Glomerular visceral epithelial cell (primary cell): ENCODE results near the gene LDB2.

Source experiments
- DNase-seq: peaks from one replicate; pipeline ENCODE4 v3.0.0-alpha.2; 2016; ENCODE audit errors: extremely low spot score

The LDB2 gene

GRCh38 chr4:16685536-16685935 lies 212.9 kb downstream of the LDB2 start:
- DNase-seq = no peak

GRCh38 chr4:16684935-16685334 lies 213.5 kb downstream of the LDB2 start:
- DNase-seq = no peak

- no peak for DNase-seq
Observed at GRCh38 chr4:16684097-16684496, 214.3 kb downstream of the LDB2 start.

GRCh38 chr4:16682975-16683374 lies 215.5 kb downstream of the LDB2 start:
- no peak for DNase-seq

GRCh38 chr4:16677001-16677944 lies 221.2 kb downstream of the LDB2 start:
- no peak for DNase-seq

DNA sequence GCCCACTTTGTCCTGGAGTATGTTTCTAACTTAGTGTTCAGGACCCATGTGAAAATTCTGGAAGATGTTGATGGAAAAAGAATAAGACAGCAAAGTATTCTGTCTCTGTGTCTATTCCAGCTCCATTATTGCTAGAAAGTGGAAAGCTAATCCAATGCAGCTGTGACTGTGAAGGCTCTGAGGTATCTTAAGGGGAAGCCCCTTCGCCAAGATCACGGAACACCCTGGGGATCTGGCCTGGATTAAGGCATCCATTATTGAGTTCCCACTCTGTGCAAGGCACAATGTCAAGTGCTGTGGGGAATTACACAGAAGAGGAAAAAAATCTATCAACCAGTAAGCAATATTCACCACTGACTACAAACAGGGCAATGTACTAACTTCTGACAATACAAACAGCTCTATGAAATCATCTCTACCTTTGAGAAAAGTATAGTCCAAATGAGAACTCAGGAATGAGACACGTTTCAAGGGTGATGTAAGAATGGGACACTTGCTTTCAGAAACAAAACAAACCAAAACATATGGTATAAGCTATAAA lies 222.1 kb downstream of the LDB2 start:
- DNase-seq = no peak

DNA sequence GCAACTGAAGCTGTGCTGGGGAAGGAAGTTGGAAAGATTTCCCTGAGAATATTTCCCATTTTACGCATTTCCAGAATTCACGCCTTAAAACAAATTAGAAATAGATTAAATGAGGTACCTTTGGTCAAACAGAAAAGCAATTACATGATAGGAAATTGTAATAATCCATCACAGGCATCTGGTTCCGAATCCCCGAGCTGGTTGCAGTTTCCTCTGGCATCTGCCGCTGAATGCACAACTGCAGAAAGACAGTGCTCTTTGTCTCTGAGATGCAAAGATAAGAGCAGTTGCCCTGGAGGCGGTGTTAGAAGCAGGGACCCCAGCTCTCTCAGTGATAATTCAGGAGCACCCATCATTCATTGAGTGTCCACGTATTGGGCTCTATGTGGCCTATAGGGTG lies 224.4 kb downstream of the LDB2 start:
- no peak for DNase-seq

DNA sequence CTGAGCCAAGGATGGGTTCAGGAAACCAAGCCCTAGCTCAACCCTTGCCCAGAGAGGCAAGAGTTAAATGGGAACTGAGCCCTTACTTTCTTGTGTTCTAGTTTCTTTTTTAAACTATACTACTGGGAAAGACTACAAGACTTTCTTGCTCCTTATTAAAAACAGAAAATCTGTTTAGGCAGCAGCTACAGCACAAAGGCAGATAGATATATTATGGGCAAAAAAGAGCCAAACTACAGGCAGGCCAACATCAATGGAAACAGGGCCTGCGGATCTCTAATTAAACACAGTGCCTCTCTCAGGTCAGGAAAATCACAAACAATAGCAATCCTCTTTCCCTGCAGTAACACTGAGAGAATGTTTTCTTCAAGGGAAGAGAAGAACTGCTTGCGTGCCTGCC lies 226.0 kb downstream of the LDB2 start:
- no peak for DNase-seq

DNA sequence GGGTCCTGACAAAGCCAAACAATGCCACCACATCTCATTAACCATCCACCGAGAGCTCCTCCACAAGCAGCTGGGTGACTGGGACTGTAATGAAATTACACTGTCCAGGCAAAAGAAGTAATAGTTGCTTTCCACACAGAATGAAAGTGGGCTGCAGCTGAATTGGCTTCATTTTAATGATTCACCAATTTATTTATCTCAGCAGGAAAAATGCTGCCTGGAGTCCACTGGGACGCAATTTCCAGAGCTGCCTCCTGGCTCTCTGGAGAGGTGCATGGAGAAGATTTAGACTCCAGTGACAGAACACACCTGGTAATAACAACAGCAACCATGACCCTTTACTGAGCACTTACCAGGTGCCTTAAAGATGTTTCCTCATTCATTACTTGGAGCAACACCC lies 226.7 kb downstream of the LDB2 start:
- no peak for DNase-seq

DNA sequence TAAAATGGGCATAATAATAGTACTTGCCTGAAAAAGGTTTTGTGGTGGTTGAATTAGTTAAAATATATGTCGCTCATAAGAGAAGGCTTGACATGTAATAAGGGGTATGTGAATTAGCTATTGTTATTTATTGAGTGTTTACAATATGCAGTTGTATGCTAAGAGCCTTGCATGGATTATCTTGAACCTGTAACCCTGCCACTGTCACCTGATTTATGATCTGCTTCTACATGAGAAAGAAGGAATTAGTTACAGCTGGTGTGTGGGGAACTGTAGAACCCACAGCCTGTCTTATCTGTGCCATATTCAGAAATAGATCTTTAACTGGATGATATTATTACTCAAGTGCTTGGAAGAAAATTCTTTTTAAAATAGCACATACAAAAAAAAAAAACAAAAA lies 227.7 kb downstream of the LDB2 start:
- no peak for DNase-seq

DNA sequence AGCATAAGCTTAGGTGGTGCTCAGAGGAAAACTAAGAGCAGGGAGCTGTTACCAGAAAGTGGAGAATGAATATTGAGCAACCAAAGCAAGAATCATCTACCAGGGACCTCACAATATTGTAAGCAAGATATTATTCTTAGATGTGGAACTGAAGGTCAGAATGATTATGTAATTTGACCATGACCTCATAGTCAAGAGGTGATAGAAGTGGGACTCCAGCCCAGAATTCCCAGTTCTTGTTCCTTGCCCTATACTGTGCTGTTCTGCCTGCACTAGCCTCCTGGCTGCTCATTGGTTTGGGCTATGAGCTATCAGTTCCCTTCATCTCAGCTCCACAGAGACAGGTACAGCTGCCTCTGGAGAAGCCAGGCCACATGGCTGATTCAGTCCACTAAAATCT lies 229.4 kb downstream of the LDB2 start:
- DNase-seq = no peak

GRCh38 chr4:16668488-16668887 lies 230.0 kb downstream of the LDB2 start:
- no peak for DNase-seq

- no peak for DNase-seq
Observed at GRCh38 chr4:16667464-16667863, 231.0 kb downstream of the LDB2 start.

- DNase-seq = no peak
Observed at GRCh38 chr4:16665942-16666551, 232.4 kb downstream of the LDB2 start.

DNA sequence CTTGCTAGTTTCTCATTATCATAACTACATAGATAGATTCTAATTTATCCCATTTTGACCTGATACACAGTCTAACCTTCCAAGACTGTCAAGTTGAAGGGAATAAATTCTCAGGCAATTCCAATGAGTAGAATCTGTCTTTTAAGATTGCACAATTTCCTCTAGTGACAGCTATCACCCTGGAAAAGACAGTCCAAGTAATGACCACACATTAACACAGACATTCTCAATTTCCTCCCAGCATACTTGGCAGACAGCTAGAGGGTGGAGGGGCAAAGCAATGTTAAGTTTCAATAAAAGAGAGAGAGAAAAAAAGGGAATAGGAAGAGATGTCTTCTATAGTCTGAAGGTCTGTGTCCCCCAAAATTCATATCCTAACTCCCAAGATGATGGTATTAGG lies 234.7 kb downstream of the LDB2 start:
- DNase-seq = no peak

DNA sequence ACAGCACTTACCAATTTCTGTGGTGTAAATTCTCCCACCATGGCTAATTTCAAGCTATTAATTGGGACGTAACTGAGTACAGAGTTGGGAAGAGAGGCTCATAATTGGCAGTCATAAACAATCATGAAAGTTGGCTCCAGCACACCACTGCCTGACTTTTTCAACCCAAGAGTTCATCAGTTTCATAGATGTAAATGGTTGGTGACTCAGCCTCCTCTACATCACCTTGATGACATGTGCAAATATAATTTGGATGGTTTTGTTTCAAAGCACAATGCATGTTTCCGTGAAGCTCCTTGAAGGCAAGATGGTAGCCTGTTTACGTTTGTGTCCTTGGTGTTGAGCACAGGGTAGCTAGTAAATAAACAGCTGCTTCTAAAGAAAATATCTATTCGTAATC lies 235.1 kb downstream of the LDB2 start:
- DNase-seq = no peak

DNA sequence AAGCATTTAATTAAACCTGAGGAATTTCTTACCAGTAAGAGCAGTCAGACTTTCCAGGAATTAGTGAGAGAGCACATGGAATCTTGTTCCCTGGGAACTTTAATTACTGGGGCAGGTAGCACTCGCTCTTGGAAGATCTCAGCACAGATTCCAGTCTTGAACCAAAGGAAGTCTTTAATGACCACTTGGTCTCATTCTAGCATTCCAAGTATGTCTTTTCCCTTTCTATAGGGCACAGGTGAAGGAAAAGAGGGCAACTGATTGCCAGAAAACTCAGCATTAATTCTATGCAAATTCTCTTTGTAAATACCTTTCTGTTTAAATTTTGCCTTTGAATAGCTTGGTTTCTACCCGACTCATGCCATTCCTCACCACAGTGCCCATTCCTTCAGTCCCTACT lies 236.6 kb downstream of the LDB2 start:
- DNase-seq = no peak

DNA sequence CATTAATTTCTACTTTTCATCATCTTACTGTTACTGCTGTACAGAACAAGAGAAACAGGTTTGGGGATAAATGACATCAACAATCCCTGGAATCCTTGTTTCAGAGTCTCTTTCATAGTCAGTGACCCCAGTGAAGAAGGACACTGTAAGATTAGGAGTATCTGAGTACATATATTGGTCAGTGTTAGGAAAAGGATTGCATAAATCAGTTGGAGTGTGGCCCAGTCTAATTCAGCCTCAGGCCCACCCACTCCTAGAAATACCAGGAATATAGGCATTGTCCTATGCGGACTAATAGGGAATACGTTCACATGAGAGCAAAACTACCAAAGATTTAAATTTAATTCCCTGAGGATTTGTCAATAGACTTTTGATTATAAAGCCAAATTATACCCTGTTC lies 237.8 kb downstream of the LDB2 start:
- DNase-seq = no peak

- no peak for DNase-seq
Observed at GRCh38 chr4:16659694-16660093, 238.8 kb downstream of the LDB2 start.

- DNase-seq = no peak
Observed at GRCh38 chr4:16659079-16659478, 239.4 kb downstream of the LDB2 start.

GRCh38 chr4:16658183-16658582 lies 240.3 kb downstream of the LDB2 start:
- DNase-seq = no peak

DNA sequence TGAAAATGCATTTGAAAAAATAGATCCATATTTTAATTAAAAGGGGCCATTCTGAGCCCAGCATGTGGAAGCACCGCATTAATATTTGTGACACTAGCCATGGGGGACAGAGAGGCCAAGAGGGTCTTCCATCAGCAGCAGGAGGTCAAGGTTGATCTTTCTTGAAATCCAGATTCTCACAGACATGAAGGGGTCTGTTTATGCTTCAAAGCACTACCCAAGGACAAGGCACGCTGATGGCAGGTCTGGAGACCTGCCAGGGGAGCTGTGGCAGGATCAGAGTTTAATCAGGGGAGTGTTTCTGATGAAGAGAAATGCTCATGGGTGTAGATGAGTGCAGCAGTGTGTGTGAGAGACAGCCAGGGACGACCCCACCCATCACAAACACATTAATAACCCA lies 243.3 kb downstream of the LDB2 start:
- DNase-seq = no peak

DNA sequence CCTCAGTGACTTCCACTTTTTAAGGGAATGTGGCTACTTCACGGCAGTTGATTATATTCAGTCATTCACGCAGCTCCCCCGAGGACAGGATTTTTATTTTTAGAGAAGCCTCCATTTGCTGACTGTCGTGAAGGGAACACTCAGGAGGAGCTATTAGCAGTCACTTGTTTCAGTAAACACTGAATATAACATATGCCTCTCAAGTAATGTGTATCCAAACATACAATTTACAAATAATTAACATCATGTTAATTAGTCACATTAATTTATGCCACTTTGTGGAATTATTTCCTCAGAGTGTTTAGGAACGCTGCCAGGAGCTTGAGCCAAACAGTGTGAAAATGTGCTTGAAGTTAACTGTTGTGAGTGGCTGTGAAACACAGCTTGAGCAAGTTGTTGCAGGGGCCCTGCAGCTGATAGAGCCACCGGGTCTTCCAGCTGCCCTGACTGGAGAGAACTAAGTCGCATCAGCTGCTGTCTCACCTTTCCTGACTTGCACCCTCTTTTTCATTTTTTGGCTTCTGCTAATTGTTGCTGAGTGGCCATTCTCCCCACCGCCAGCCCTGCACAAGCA lies 245.6 kb downstream of the LDB2 start:
- no peak for DNase-seq
